Mesendoderm (in vitro differentiated cells): Measurements from ENCODE around the gene PITX3.
"Not testable (repeated sequence)": the region's sequence is repeated elsewhere in the genome, so short reads cannot be mapped to it uniquely, and the experiment has no call there.

Source experiments
- DNase-seq: peaks from one replicate; pipeline ENCODE4 v3.0.0; 2013
- H2AK5ac ChIP-seq: 2 replicates; pipeline ENCODE4 v1.6.1; 2013; ENCODE audit warnings: low read length, inconsistent platforms
- H2BK120ac ChIP-seq: 2 replicates; pipeline ENCODE4 v1.6.1; 2013; ENCODE audit warnings: low read depth, mild to moderate bottlenecking, low read length, moderate library complexity, mixed read lengths
- H2BK15ac ChIP-seq: replicated peaks from 2 replicates; pipeline ENCODE4 v1.6.1; 2013; ENCODE audit warnings: low read depth, mild to moderate bottlenecking, moderate library complexity
- H2BK5ac ChIP-seq: 2 replicates; pipeline ENCODE4 v1.6.1; 2013; ENCODE audit warnings: low read length, inconsistent platforms
- H3K18ac ChIP-seq: 2 replicates; pipeline ENCODE4 v1.6.1; 2013; ENCODE audit warnings: mild to moderate bottlenecking, low read length, mixed read lengths
- H3K23ac ChIP-seq: one replicate; pipeline ENCODE4 v1.6.1; 2013; ENCODE audit warnings: low read length
- H3K27ac ChIP-seq: 2 replicates; pipeline ENCODE4 v1.5.1; 2013; ENCODE audit warnings: low read depth, mild to moderate bottlenecking, inconsistent platforms, low read length, moderate library complexity
- H3K27me3 ChIP-seq: 2 replicates; pipeline ENCODE4 v1.6.1; 2013; ENCODE audit warnings: low read length, control low read depth, mild to moderate bottlenecking, inconsistent platforms; ENCODE audit not compliant: insufficient read depth, poor library complexity
- H3K36me3 ChIP-seq: 2 replicates; pipeline ENCODE4 v1.6.1; 2013; ENCODE audit warnings: low read length, inconsistent platforms; ENCODE audit not compliant: control insufficient read depth, insufficient read depth
- H3K4ac ChIP-seq: one replicate; pipeline ENCODE4 v1.6.1; 2013; ENCODE audit warnings: low read depth, mild to moderate bottlenecking, low read length, moderate library complexity
- H3K4me1 ChIP-seq: 2 replicates; pipeline ENCODE4 v1.6.1; 2013; ENCODE audit warnings: low read depth, low read length, inconsistent platforms; ENCODE audit not compliant: control insufficient read depth
- H3K4me2 ChIP-seq: 2 replicates; pipeline ENCODE4 v1.6.1; 2013; ENCODE audit warnings: low read length
- H3K4me3 ChIP-seq: 2 replicates; pipeline ENCODE4 v1.5.1; 2013; ENCODE audit warnings: mild to moderate bottlenecking, low read length
- H3K56ac ChIP-seq: one replicate; pipeline ENCODE4 v1.6.1; 2013; ENCODE audit warnings: low read length
- H3K79me1 ChIP-seq: 2 replicates; pipeline ENCODE4 v1.6.1; 2013; ENCODE audit warnings: low read length, inconsistent platforms
- H3K79me2 ChIP-seq: 2 replicates; pipeline ENCODE4 v1.6.1; 2013; ENCODE audit warnings: mild to moderate bottlenecking, low read length; ENCODE audit not compliant: control insufficient read depth, insufficient read depth
- H3K9ac ChIP-seq: 2 replicates; pipeline ENCODE4 v1.6.1; 2013; ENCODE audit warnings: low read length, inconsistent platforms
- H4K5ac ChIP-seq: one replicate; pipeline ENCODE4 v1.6.1; 2013; ENCODE audit warnings: low read length
- H4K8ac ChIP-seq: one replicate; pipeline ENCODE4 v1.6.1; 2013; ENCODE audit warnings: low read depth, mild to moderate bottlenecking, control low read depth, low read length, moderate library complexity
- WGBS: extraction: QIAGEN DNeasy Blood & Tissue Kit; methylation state at CpG from one replicate; pipeline ENCODE4 v1.1.7; 2013; ENCODE audit warnings: low lambda C conversion rate, missing lambda C conversion rate; ENCODE audit not compliant: insufficient coverage; ENCODE audit errors: extremely low coverage; 5-methylcytosine and 5-hydroxymethylcytosine counted together

PITX3 gene

GRCh38 chr10:102222797-102223196, 18.5 kb downstream of the PITX3 start:
- H4K8ac ChIP-seq = no peak overlapping the region
- H2BK5ac ChIP-seq = no peak overlapping the region
- H3K4me1 ChIP-seq = no peaks in the 10 kb centered on the region
- no peak for DNase-seq
- H3K36me3 ChIP-seq = no peaks in the 10 kb centered on the region
- no peak overlapping the region for H3K18ac ChIP-seq
- H4K5ac ChIP-seq = no peak overlapping the region
- no peak overlapping the region for H3K4me3 ChIP-seq
- no peak overlapping the region for H3K23ac ChIP-seq
- no peak overlapping the region for H3K4ac ChIP-seq
- no peak overlapping the region for H2AK5ac ChIP-seq
- H3K4me2 ChIP-seq = no peak overlapping the region
- no peaks in the 10 kb centered on the region for H3K79me1 ChIP-seq
- H2BK120ac ChIP-seq = no peak overlapping the region
- H3K27ac ChIP-seq = no peak overlapping the region
- no CpG with 5 or more reads among the region's 5 CpGs for WGBS
- no peak overlapping the region for H3K9ac ChIP-seq
- H3K56ac ChIP-seq = no peak overlapping the region
- H3K79me2 ChIP-seq = no peaks in the 10 kb centered on the region
- peaks cover 13% of the 10 kb centered on the region for H3K27me3 ChIP-seq
- no peak overlapping the region for H2BK15ac ChIP-seq

- no peaks in the 10 kb centered on the region for H3K79me1 ChIP-seq
- H3K36me3 ChIP-seq = no peaks in the 10 kb centered on the region
- no peak overlapping the region for H3K4me2 ChIP-seq
- H3K18ac ChIP-seq = no peak overlapping the region
- no peak for DNase-seq
- H2BK120ac ChIP-seq = no peak overlapping the region
- no peaks in the 10 kb centered on the region for H3K4me1 ChIP-seq
- no peak overlapping the region for H2BK15ac ChIP-seq
- H4K8ac ChIP-seq = no peak overlapping the region
- H3K4me3 ChIP-seq = no peak overlapping the region
- no peak overlapping the region for H3K23ac ChIP-seq
- H3K4ac ChIP-seq = no peak overlapping the region
- no peak overlapping the region for H2BK5ac ChIP-seq
- no peak overlapping the region for H4K5ac ChIP-seq
- no peak overlapping the region for H3K56ac ChIP-seq
- no peaks in the 10 kb centered on the region for H3K79me2 ChIP-seq
- no peaks in the 10 kb centered on the region for H3K27me3 ChIP-seq
- no peak overlapping the region for H3K27ac ChIP-seq
- H2AK5ac ChIP-seq = no peak overlapping the region
- no peak overlapping the region for H3K9ac ChIP-seq
These were observed 20.7 kb downstream of the PITX3 start for GRCh38 chr10:102220612-102221011.

- no peak overlapping the region for H2BK5ac ChIP-seq
- no peak overlapping the region for H3K4me3 ChIP-seq
- H3K18ac ChIP-seq = no peak overlapping the region
- no peak for DNase-seq
- no peaks in the 10 kb centered on the region for H3K4me1 ChIP-seq
- no peak overlapping the region for H4K5ac ChIP-seq
- no peaks in the 10 kb centered on the region for H3K79me2 ChIP-seq
- H3K36me3 ChIP-seq = no peaks in the 10 kb centered on the region
- no peaks in the 10 kb centered on the region for H3K27me3 ChIP-seq
- H3K4me2 ChIP-seq = no peak overlapping the region
- no peak overlapping the region for H3K4ac ChIP-seq
- H4K8ac ChIP-seq = no peak overlapping the region
- H3K56ac ChIP-seq = no peak overlapping the region
- H3K79me1 ChIP-seq = no peaks in the 10 kb centered on the region
- no peak overlapping the region for H3K23ac ChIP-seq
- no peak overlapping the region for H3K9ac ChIP-seq
- no peak overlapping the region for H2AK5ac ChIP-seq
- H2BK120ac ChIP-seq = no peak overlapping the region
- no CpG with 5 or more reads among the region's 5 CpGs for WGBS
- no peak overlapping the region for H2BK15ac ChIP-seq
- no peak overlapping the region for H3K27ac ChIP-seq
These were observed 21.9 kb downstream of the PITX3 start for GRCh38 chr10:102219370-102219769.

GRCh38 chr10:102213599-102213998, 27.7 kb downstream of the PITX3 start:
- not testable (repeated sequence) for H2BK120ac ChIP-seq, H2BK5ac ChIP-seq, H2AK5ac ChIP-seq, H3K9ac ChIP-seq, H3K4ac ChIP-seq, H3K36me3 ChIP-seq, H3K4me1 ChIP-seq, H3K23ac ChIP-seq, H3K79me1 ChIP-seq, DNase-seq, H3K79me2 ChIP-seq, H3K4me2 ChIP-seq, H3K27ac ChIP-seq, H3K18ac ChIP-seq, H4K8ac ChIP-seq, H4K5ac ChIP-seq, H3K56ac ChIP-seq, H3K27me3 ChIP-seq, H2BK15ac ChIP-seq, H3K4me3 ChIP-seq
- no CpG with 5 or more reads among the region's 4 CpGs for WGBS

- H3K18ac ChIP-seq = no peak overlapping the region
- H3K27ac ChIP-seq = no peak overlapping the region
- no peak overlapping the region for H3K56ac ChIP-seq
- H3K36me3 ChIP-seq = no peaks in the 10 kb centered on the region
- no CpG with 5 or more reads among the region's 3 CpGs for WGBS
- H3K4ac ChIP-seq = no peak overlapping the region
- H3K4me3 ChIP-seq = no peak overlapping the region
- H3K4me1 ChIP-seq = no peaks in the 10 kb centered on the region
- H2BK120ac ChIP-seq = no peak overlapping the region
- no peaks in the 10 kb centered on the region for H3K79me1 ChIP-seq
- no peak overlapping the region for H3K9ac ChIP-seq
- H4K8ac ChIP-seq = no peak overlapping the region
- no peak overlapping the region for H2BK15ac ChIP-seq
- no peak overlapping the region for H2AK5ac ChIP-seq
- no peaks in the 10 kb centered on the region for H3K79me2 ChIP-seq
- H2BK5ac ChIP-seq = no peak overlapping the region
- H3K4me2 ChIP-seq = no peak overlapping the region
- no peak overlapping the region for H4K5ac ChIP-seq
- H3K27me3 ChIP-seq = no peaks in the 10 kb centered on the region
- no peak for DNase-seq
- H3K23ac ChIP-seq = no peak overlapping the region
These were observed 29.6 kb downstream of the PITX3 start for GRCh38 chr10:102211615-102212299.
